Measurements from ENCODE around the gene ATP13A5.

DNA sequence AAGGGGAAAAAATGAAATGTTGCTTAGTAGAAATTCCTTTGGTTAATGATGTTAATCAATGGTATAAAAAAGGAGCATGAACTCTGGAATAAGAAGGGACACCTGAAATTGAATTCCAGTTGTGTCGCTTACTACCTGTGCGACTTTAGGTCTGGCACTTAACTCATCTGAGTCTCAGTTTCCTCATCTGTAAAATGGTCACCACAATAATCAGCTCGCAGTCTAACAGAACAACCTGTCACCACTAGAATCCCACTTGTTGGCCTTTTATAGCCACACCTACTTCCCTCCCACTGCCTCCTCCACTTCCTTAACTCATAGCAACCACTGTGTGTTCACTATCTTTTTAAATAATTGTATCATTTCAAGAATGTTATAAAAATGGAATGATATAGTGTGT, 135.0 kb downstream of the ATP13A5 start:
- TF ChIP-seq CTCF (IDR thresholded peaks at IDR 0.05) (no peak), POLR2A (IDR thresholded peaks at IDR 0.05) (no peak), POLR2AphosphoS5 (IDR thresholded peaks at IDR 0.05; ENCODE audit: insufficient read depth in 1 of 2, low read depth in 1 of 2) (no peak)

All from vagina (tissue), 2 donors.